K562 treated with DMSO at 1 percent for 4 hours (cell line): ENCODE measurements around the gene CCDC39. TPM values are rescaled to one million over a fixed set of nuclear protein-coding genes. Genes with fewer than 3 reads are reported as not detected.

Source experiments
- total RNA-seq: library from RNA; unstranded; fragments of 300-600 nt; gene quantifications from 2 replicates; pipeline ENCODE4 v1.2.3, GENCODE V29; 2022; ENCODE audit not compliant: insufficient read depth

Gene CCDC39
- not detected in 2 replicates for total RNA-seq

DNA sequence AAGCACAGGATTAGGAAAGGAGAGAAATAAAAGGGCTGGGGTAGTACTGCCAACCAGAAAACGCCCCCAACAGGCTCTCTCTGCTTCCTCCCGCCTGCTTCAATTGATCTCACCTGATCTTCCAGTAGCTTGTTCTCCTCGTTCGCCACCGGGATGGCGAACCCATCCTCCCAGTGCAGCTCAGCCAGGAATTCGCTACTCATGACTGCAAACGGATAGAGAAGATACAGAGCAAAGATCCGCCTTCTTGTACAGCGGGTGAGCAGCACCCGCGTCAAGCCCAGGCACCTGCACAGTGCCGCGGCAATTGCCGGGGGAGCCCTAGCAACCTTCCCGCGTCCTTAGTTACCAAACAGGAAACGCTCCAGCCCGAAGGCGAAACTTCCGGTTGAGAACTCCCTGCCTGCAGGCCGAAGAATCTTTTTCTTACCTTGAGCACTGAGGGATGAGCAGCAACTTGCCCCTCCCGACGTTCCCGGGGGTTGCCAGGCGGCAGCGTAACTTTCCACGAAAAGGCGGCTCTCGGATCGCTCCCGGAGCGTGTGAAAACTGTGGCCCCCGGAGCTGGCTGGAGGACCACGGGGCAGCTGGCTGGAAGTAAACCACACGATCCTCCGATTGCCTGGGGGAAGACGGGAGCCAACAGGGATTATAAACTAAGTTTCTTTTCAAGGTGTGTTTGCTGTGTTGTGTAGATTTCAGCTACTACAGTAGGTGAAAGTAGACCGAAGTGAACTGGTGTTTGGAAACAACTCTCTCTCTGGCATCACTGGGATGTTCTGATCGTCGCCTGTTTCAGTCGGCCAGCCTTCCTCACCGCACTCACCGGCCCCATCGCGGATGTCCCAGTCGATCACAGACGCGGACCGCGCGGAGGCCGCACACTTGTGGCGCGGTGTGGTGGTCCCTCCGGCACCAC lies at the start of gene CCDC39:
Gene CCDC39 (minus strand): TSS at position 312 of the 919 bp plus-strand sequence. CDS start 109 bp downstream, at position 203.

GRCh38 chr3:180601688-180602666 lies 77.3 kb downstream of the CCDC39 start, which contains the start of gene TTC14:
Gene TTC14, plus strand, starts transcription at chr3:180602163. Its CDS starts 99 bp downstream, at chr3:180602262.

Other genes with a start within 250 kb of the CCDC39 start
- 11.1 and 16.4 TPM in 2 replicates for gene TTC14, start 77.3 kb downstream of the CCDC39 start, total RNA-seq
- 87.3 and 91.1 TPM in 2 replicates for gene FXR1, start 233.2 kb upstream of the CCDC39 start, total RNA-seq